ENCODE data around the gene CMSS1. TPM values are rescaled to one million over a fixed set of nuclear protein-coding genes. Genes with fewer than 3 reads are reported as not detected.

The CMSS1 gene
- total RNA-seq, 1 experiment from 2014 or later = 50.7 TPM

GRCh38 chr3:99934975-99935797, 117.5 kb downstream of the CMSS1 start:
- no peak for DNase-seq (ENCODE audit: low read depth, low spot score)
- in situ Hi-C loops (cut with HindIII; ENCODE audit: low pct_unique_long_range_greater_than_20kb, low sequenced_read_pairs) = no loop called here

- in situ Hi-C loops (cut with HindIII; ENCODE audit: low pct_unique_long_range_greater_than_20kb, low sequenced_read_pairs) = no loop called here
These were observed 120.7 kb downstream of the CMSS1 start for GRCh38 chr3:99938270-99938911.

GRCh38 chr3:99939876-99940275, 122.2 kb downstream of the CMSS1 start:
- no peak for DNase-seq (ENCODE audit: low read depth, low spot score)
- in situ Hi-C loops (cut with HindIII; ENCODE audit: low pct_unique_long_range_greater_than_20kb, low sequenced_read_pairs) = no loop called here

More at GRCh38 chr3:99938270-99938911, 120.7 kb downstream of the CMSS1 start:
- DNase-seq (ENCODE audit: low read depth, low spot score) = no peak

GRCh38 chr3:99940350-99940749, 122.7 kb downstream of the CMSS1 start:
- no peak for DNase-seq (ENCODE audit: low read depth, low spot score)
- in situ Hi-C loops (cut with HindIII; ENCODE audit: low pct_unique_long_range_greater_than_20kb, low sequenced_read_pairs) = no loop called here

GRCh38 chr3:99941211-99941610, 123.5 kb downstream of the CMSS1 start:
- in situ Hi-C loops (cut with HindIII; ENCODE audit: low pct_unique_long_range_greater_than_20kb, low sequenced_read_pairs) = no loop called here
- DNase-seq (ENCODE audit: low read depth, low spot score) = no peak

- in situ Hi-C loops (cut with HindIII; ENCODE audit: low pct_unique_long_range_greater_than_20kb, low sequenced_read_pairs) = no loop called here
- no peak for DNase-seq (ENCODE audit: low read depth, low spot score)
These were observed 126.5 kb downstream of the CMSS1 start for GRCh38 chr3:99943931-99944761.

- DNase-seq (ENCODE audit: low read depth, low spot score) = no peak
- in situ Hi-C loops (cut with HindIII; ENCODE audit: low pct_unique_long_range_greater_than_20kb, low sequenced_read_pairs) = no loop called here
These were observed 127.8 kb downstream of the CMSS1 start for GRCh38 chr3:99945328-99945995.

GRCh38 chr3:99947356-99947755, 129.7 kb downstream of the CMSS1 start:
- DNase-seq (ENCODE audit: low read depth, low spot score) = no peak
- in situ Hi-C loops (cut with HindIII; ENCODE audit: low pct_unique_long_range_greater_than_20kb, low sequenced_read_pairs) = no loop called here

- no peak for DNase-seq (ENCODE audit: low read depth, low spot score)
- in situ Hi-C loops (cut with HindIII; ENCODE audit: low pct_unique_long_range_greater_than_20kb, low sequenced_read_pairs) = no loop called here
These were observed 130.9 kb downstream of the CMSS1 start for GRCh38 chr3:99948467-99949089.

- no peak for DNase-seq (ENCODE audit: low read depth, low spot score)
- in situ Hi-C loops (cut with HindIII; ENCODE audit: low pct_unique_long_range_greater_than_20kb, low sequenced_read_pairs) = no loop called here
These were observed 132.5 kb downstream of the CMSS1 start for GRCh38 chr3:99949956-99950670.

- DNase-seq (ENCODE audit: low read depth, low spot score) = no peak
- in situ Hi-C loops (cut with HindIII; ENCODE audit: low pct_unique_long_range_greater_than_20kb, low sequenced_read_pairs) = no loop called here
These were observed 133.3 kb downstream of the CMSS1 start for GRCh38 chr3:99950921-99951320.

GRCh38 chr3:99951701-99952100, 134.0 kb downstream of the CMSS1 start:
- DNase-seq (ENCODE audit: low read depth, low spot score) = no peak
- in situ Hi-C loops (cut with HindIII; ENCODE audit: low pct_unique_long_range_greater_than_20kb, low sequenced_read_pairs) = no loop called here

GRCh38 chr3:99952306-99952705, 134.6 kb downstream of the CMSS1 start:
- in situ Hi-C loops (cut with HindIII; ENCODE audit: low pct_unique_long_range_greater_than_20kb, low sequenced_read_pairs) = no loop called here
- DNase-seq (ENCODE audit: low read depth, low spot score) = peak; percentile 71

GRCh38 chr3:99953596-99953995, 135.9 kb downstream of the CMSS1 start:
- in situ Hi-C loops (cut with HindIII; ENCODE audit: low pct_unique_long_range_greater_than_20kb, low sequenced_read_pairs) = no loop called here
- DNase-seq (ENCODE audit: low read depth, low spot score) = no peak

- DNase-seq (ENCODE audit: low read depth, low spot score) = no peak
- in situ Hi-C loops (cut with HindIII; ENCODE audit: low pct_unique_long_range_greater_than_20kb, low sequenced_read_pairs) = no loop called here
These were observed 137.4 kb downstream of the CMSS1 start for GRCh38 chr3:99954914-99955644.
